Right lung (tissue), 5 donors: ENCODE results near the gene TGFB1I1. TPM values are rescaled to one million over a fixed set of nuclear protein-coding genes. Genes with fewer than 3 reads are reported as not detected.
"Not testable (repeated sequence)": the region's sequence is repeated elsewhere in the genome, so short reads cannot be mapped to it uniquely, and the experiment has no call there.

ENCODE experiments used
- DNase-seq, 2 donors: peaks; one replicate each; pipeline ENCODE4 v3.0.0-alpha.2; 2013
- polyA plus RNA-seq, 5 donors: library from polyadenylated mRNA; unstranded; fragments of 120-200 nt; gene quantifications; one replicate each; pipeline versions ENCODE4 v1.2.1 to v1.2.3, GENCODE V29; 2013; ENCODE audit warnings: inconsistent platforms in 1 of 5, low replicate concordance in 1 of 5; ENCODE audit not compliant: insufficient read length in 5 of 5, insufficient read depth in 1 of 5

TGFB1I1 gene
- polyA plus RNA-seq, 5 donors, result 52.7 to 90.0 (median 64.1) TPM

- DNase-seq, result no peak
Observed at GRCh38 chr16:31467151-31467773, 4.7 kb upstream of the TGFB1I1 start.

GRCh38 chr16:31467858-31468257 is 4.1 kb upstream of the TGFB1I1 start:
- no peak for DNase-seq

- DNase-seq, result no peak
Observed at GRCh38 chr16:31470615-31471014, 1.3 kb upstream of the TGFB1I1 start.

- DNase-seq, result no peak
Observed at GRCh38 chr16:31471241-31471874, 594 bp upstream of the TGFB1I1 start.

GRCh38 chr16:31472709-31473203 is 804 bp downstream of the TGFB1I1 start:
- peak; percentile 84 to 90 for DNase-seq

GRCh38 chr16:31473264-31473984 is 1.5 kb downstream of the TGFB1I1 start:
- DNase-seq, result no peak

- no peak for DNase-seq
Observed at GRCh38 chr16:31474173-31474714, 2.3 kb downstream of the TGFB1I1 start.

- no peak for DNase-seq
Observed at GRCh38 chr16:31474773-31475738, 3.1 kb downstream of the TGFB1I1 start.

- DNase-seq, result no peak
Observed at GRCh38 chr16:31475946-31476302, 4.0 kb downstream of the TGFB1I1 start.

GRCh38 chr16:31476303-31477219 is 4.6 kb downstream of the TGFB1I1 start:
- DNase-seq, result no peak

GRCh38 chr16:31477220-31478216 is 5.6 kb downstream of the TGFB1I1 start:
- DNase-seq, result no peak

GRCh38 chr16:31478956-31479355 is 7.0 kb downstream of the TGFB1I1 start:
- DNase-seq, result no peak

GRCh38 chr16:31479751-31480150 is 7.8 kb downstream of the TGFB1I1 start:
- DNase-seq, result no peak

GRCh38 chr16:31480851-31481536 is 9.0 kb downstream of the TGFB1I1 start:
- no peak for DNase-seq

- no peak for DNase-seq
Observed at GRCh38 chr16:31483081-31483480, 11.1 kb downstream of the TGFB1I1 start, which contains the start of gene SLC5A2. Gene SLC5A2 (plus strand): TSS chr16:31483123. CDS start chr16:31483137, 14 bp downstream.

- not testable (repeated sequence) for DNase-seq
Observed at GRCh38 chr16:31484048-31484447, 12.1 kb downstream of the TGFB1I1 start.

- no peak for DNase-seq
Observed at GRCh38 chr16:31484491-31485171, 12.7 kb downstream of the TGFB1I1 start.

- DNase-seq, result no peak
Observed at GRCh38 chr16:31485571-31485970, 13.6 kb downstream of the TGFB1I1 start.
